Mesothelial cell of epicardium (in vitro differentiated cells): Measurements from ENCODE around the gene GBA3. TPM values are rescaled to one million over a fixed set of nuclear protein-coding genes. Genes with fewer than 3 reads are reported as not detected.

Experiments
- DNase-seq, 2 experiments: peaks; one replicate each; pipeline ENCODE4 v3.0.0; 2021; ENCODE audit warnings: low spot score in 2 of 2; ENCODE audit not compliant: unreplicated experiment in 2 of 2
- H3K27ac Mint-ChIP-seq: 2 replicates; pipeline ENCODE4 v1.8.0; 2021; ENCODE audit warnings: mixed read lengths
- H3K27me3 Mint-ChIP-seq: 2 replicates; pipeline ENCODE4 v1.8.0; 2021; ENCODE audit warnings: low read depth, mixed read lengths
- H3K36me3 Mint-ChIP-seq: 2 replicates; pipeline ENCODE4 v1.8.0; 2021; ENCODE audit warnings: mixed read lengths
- H3K4me1 Mint-ChIP-seq: 2 replicates; pipeline ENCODE4 v1.8.0; 2021; ENCODE audit warnings: mixed read lengths
- H3K4me3 Mint-ChIP-seq: 2 replicates; pipeline ENCODE4 v1.8.0; 2021; ENCODE audit warnings: mild to moderate bottlenecking, moderate library complexity, mixed read lengths
- H3K9me3 Mint-ChIP-seq: 2 replicates; pipeline ENCODE4 v1.8.0; 2021; ENCODE audit warnings: mixed read lengths
- total RNA-seq: library from RNA; stranded (reverse); gene quantifications from 3 replicates; pipeline ENCODE4 v1.2.1, GENCODE V29; 2021
- TF ChIP-seq, protein P1 (sequence below): fragments of 200-600 bp; sonication (generic); IDR thresholded peaks from one replicate; pipeline ENCODE4 v1.5.0; 2021; ENCODE audit warnings: antibody characterized with exemption; ENCODE audit not compliant: unreplicated experiment

The GBA3 gene
- total RNA-seq, 1 donor from 2014 or later, result not detected

DNA sequence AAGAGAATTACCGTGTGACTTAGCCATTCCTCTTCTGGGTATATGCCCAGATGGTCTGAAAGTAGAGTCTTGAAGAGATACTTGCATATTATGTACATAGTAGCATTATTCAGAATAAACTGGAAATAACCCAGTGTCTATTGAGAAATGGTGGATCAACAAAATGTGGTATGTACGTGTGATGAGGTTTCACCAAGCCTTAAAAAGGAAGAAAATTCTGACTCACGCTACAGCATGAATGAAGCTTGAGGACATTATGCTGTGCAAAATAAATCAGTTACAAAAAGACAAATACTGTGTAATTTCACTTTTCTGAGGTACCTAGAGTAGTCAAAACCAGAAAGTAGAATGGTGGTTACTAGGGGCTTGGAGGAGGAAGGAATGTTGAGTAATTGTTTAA is 37.3 kb downstream of the GBA3 start:
- Mint-ChIP-seq H3K27me3 (peaks cover 5% of the 10 kb centered on the region), H3K27ac (no peak overlapping the region), H3K9me3 (peaks cover 4% of the 10 kb centered on the region), H3K4me3 (no peak overlapping the region), H3K36me3 (no peaks in the 10 kb centered on the region), H3K4me1 (no peaks in the 10 kb centered on the region)
- DNase-seq, result no peak
- TF ChIP-seq, protein P1, sequence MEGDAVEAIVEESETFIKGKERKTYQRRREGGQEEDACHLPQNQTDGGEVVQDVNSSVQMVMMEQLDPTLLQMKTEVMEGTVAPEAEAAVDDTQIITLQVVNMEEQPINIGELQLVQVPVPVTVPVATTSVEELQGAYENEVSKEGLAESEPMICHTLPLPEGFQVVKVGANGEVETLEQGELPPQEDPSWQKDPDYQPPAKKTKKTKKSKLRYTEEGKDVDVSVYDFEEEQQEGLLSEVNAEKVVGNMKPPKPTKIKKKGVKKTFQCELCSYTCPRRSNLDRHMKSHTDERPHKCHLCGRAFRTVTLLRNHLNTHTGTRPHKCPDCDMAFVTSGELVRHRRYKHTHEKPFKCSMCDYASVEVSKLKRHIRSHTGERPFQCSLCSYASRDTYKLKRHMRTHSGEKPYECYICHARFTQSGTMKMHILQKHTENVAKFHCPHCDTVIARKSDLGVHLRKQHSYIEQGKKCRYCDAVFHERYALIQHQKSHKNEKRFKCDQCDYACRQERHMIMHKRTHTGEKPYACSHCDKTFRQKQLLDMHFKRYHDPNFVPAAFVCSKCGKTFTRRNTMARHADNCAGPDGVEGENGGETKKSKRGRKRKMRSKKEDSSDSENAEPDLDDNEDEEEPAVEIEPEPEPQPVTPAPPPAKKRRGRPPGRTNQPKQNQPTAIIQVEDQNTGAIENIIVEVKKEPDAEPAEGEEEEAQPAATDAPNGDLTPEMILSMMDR, result no peak

DNA sequence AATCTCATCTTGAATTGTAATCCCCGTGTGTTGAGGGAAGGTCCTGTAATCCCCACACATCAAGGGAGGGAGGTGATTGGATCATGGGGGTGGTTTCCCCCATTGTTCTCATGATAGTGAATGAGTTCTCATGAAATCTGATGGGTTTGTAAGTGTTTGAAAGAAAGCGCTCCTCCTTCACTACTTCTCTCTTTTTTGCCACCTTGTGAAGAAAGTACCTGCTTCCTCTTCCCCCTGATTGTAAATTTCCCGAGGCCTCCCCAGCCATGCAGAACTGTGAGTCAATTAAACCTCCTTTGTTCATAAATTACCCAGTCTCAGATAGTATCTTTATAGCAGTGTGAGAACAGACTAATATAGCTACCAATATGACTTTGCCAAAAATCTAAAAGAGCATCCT is 41.1 kb downstream of the GBA3 start:
- H3K9me3 Mint-ChIP-seq, result no peaks in the 10 kb centered on the region

DNA sequence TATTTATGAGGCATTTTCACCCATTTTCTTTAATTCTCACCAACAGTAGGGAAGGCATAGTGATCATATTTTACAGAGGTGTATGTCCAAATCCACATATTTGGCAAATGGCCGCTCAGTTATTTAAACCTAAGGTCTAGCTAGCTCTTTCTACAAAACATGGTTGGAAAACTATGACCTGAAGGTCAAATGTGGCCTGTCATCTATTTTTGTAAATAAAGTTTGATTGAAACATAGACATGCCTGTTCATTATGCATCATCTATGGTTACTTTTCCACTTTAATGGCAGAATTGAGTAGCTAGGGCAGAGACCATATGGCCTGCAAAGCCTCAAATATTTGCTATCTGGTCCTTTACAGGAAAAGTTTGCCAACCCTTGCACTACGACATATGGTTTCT is 44.2 kb downstream of the GBA3 start:
- Mint-ChIP-seq H3K9me3 (no peaks in the 10 kb centered on the region), H3K36me3 (no peaks in the 10 kb centered on the region), H3K4me1 (no peaks in the 10 kb centered on the region), H3K4me3 (no peak overlapping the region), H3K27ac (no peak overlapping the region), H3K27me3 (peaks cover 6% of the 10 kb centered on the region)
- TF ChIP-seq, protein P1, result no peak
- no peak for DNase-seq

More for the DNA sequence above, 41.1 kb downstream of the GBA3 start:
- TF ChIP-seq, protein P1, result no peak
- no peak for DNase-seq
- no peaks in the 10 kb centered on the region for H3K36me3 Mint-ChIP-seq
- no peak overlapping the region for H3K27ac Mint-ChIP-seq
- H3K27me3 Mint-ChIP-seq, result peaks cover 5% of the 10 kb centered on the region
- no peaks in the 10 kb centered on the region for H3K4me1 Mint-ChIP-seq
- no peak overlapping the region for H3K4me3 Mint-ChIP-seq

GRCh38 chr4:22739968-22740367 is 47.2 kb downstream of the GBA3 start:
- Mint-ChIP-seq H3K4me1 (no peaks in the 10 kb centered on the region), H3K4me3 (no peak overlapping the region), H3K9me3 (no peaks in the 10 kb centered on the region), H3K27ac (no peak overlapping the region), H3K27me3 (peaks cover 3% of the 10 kb centered on the region), H3K36me3 (no peaks in the 10 kb centered on the region)
- TF ChIP-seq, protein P1, result no peak
- DNase-seq, result no peak

DNA sequence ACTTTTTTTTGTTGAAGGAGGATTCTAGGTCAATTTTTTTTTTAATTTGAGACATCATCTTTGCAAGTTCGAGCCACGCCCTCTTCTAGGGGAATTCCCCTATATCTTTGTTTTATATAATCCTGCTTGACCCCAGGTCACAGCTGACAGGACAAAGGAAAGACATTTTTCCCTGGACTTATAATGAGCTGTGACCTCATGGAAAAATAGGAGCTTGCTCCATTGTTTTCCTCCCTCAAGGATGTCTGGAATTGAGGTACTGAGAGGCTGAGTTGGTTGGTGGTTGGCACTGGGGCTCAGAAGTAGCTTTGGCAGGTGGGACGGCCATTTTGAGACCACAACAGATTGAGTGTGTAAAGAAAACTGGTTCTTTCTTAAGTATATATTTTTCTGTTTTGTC is 49.0 kb downstream of the GBA3 start:
- Mint-ChIP-seq H3K36me3 (no peaks in the 10 kb centered on the region), H3K27ac (no peak overlapping the region), H3K4me3 (no peak overlapping the region), H3K27me3 (peaks cover 3% of the 10 kb centered on the region), H3K9me3 (no peaks in the 10 kb centered on the region), H3K4me1 (no peaks in the 10 kb centered on the region)
- no peak for DNase-seq
- TF ChIP-seq, protein P1, result no peak

DNA sequence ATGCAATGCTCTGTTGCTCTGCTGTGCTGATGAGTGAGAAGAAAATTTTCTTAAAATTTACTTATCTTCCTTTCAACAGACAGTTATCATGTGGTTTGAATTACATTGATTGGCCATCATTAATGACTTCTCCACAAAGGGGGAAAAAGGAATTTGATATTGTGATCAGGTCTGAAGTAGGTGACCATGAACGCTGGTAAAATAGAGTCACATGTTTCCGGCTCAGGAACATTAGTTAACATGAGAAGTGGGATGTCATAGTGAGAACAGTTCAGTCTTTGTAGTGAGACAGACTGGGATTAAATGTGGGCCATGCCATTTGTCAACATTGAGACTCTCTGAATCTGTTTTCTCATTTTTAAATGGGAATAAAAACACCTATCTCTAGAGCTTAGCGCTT is 50.6 kb downstream of the GBA3 start:
- Mint-ChIP-seq H3K36me3 (no peaks in the 10 kb centered on the region), H3K27ac (no peak overlapping the region), H3K4me1 (no peaks in the 10 kb centered on the region), H3K27me3 (peaks cover 4% of the 10 kb centered on the region), H3K4me3 (no peak overlapping the region), H3K9me3 (no peaks in the 10 kb centered on the region)
- TF ChIP-seq, protein P1, result no peak
- no peak for DNase-seq
